Activated CD4-positive, alpha-beta T cell treated with anti-CD3 and anti-CD28 coated beads, Interleukin-10, Interleukin-2, amounts not matched to agents 100 ng/mL and 50 ng/mL, durations not matched to agents 16 hours and 8 hours (primary cell): ENCODE measurements around the gene FARS2.
"Not testable (repeated sequence)": the region's sequence is repeated elsewhere in the genome, so short reads cannot be mapped to it uniquely, and the experiment has no call there.

Source experiments
- DNase-seq: peaks from one replicate; pipeline ENCODE4 v3.0.0-alpha.2; 2020

Gene FARS2

GRCh38 chr6:5674141-5674540 lies 412.8 kb downstream of the FARS2 start:
- DNase-seq, result no peak

GRCh38 chr6:5674721-5675120 lies 413.4 kb downstream of the FARS2 start:
- DNase-seq, result no peak

GRCh38 chr6:5676701-5677100 lies 415.4 kb downstream of the FARS2 start:
- no peak for DNase-seq

- DNase-seq, result no peak
Observed at GRCh38 chr6:5677219-5678000, 416.1 kb downstream of the FARS2 start.

GRCh38 chr6:5679270-5679669 lies 418.0 kb downstream of the FARS2 start:
- no peak for DNase-seq

- DNase-seq, result no peak
Observed at GRCh38 chr6:5679691-5680090, 418.4 kb downstream of the FARS2 start.

GRCh38 chr6:5680095-5680494 lies 418.8 kb downstream of the FARS2 start:
- no peak for DNase-seq

GRCh38 chr6:5681480-5681879 lies 420.2 kb downstream of the FARS2 start:
- no peak for DNase-seq

- DNase-seq, result no peak
Observed at GRCh38 chr6:5682530-5682929, 421.2 kb downstream of the FARS2 start.

GRCh38 chr6:5683747-5684146 lies 422.4 kb downstream of the FARS2 start:
- DNase-seq, result not testable (repeated sequence)

- no peak for DNase-seq
Observed at GRCh38 chr6:5684320-5685053, 423.2 kb downstream of the FARS2 start.

- DNase-seq, result no peak
Observed at GRCh38 chr6:5693225-5694145, 432.2 kb downstream of the FARS2 start.

- DNase-seq, result no peak
Observed at GRCh38 chr6:5695260-5696245, 434.2 kb downstream of the FARS2 start.

- no peak for DNase-seq
Observed at GRCh38 chr6:5697508-5697907, 436.2 kb downstream of the FARS2 start.

GRCh38 chr6:5698318-5698717 lies 437.0 kb downstream of the FARS2 start:
- DNase-seq, result no peak

- DNase-seq, result not testable (repeated sequence)
Observed at GRCh38 chr6:5699064-5699463, 437.8 kb downstream of the FARS2 start.

- no peak for DNase-seq
Observed at GRCh38 chr6:5701174-5701573, 439.9 kb downstream of the FARS2 start.

- no peak for DNase-seq
Observed at GRCh38 chr6:5704708-5705107, 443.4 kb downstream of the FARS2 start.

GRCh38 chr6:5705252-5705651 lies 443.9 kb downstream of the FARS2 start:
- DNase-seq, result no peak

GRCh38 chr6:5706124-5707033 lies 445.1 kb downstream of the FARS2 start:
- DNase-seq, result peak; percentile 14
